Activated B cell treated with CpG ODN at 0.5 μM for 24 hours (primary cell): ENCODE measurements around the gene ASTN1. TPM values are rescaled to one million over a fixed set of nuclear protein-coding genes. Genes with fewer than 3 reads are reported as not detected.

Experiments
- ATAC-seq: fragments of 200-7000 bp; cut with Tn5 transposase; one replicate; pipeline ENCODE4 v1.10.0; 2021; ENCODE audit warnings: low read depth, mild to moderate bottlenecking, moderate library complexity
- CTCF ChIA-PET: fragments of 350-600 bp; sonication (Branson Sonifier 250); formaldehyde crosslinking; loops from one replicate; lab custom pipeline; 2021; ENCODE audit warnings: antibody characterized with exemption; lab: Charles Lee
- POLR2A ChIA-PET: fragments of 350-600 bp; sonication (Branson Sonifier 250); formaldehyde crosslinking; loops from one replicate; lab custom pipeline; 2021; ENCODE audit warnings: antibody characterized with exemption; lab: Charles Lee
- DNase-seq: peaks from one replicate; pipeline ENCODE4 v3.0.0; 2022
- H3K27ac Mint-ChIP-seq: one replicate; pipeline ENCODE4 v1.8.0; 2020; ENCODE audit warnings: mixed read lengths
- H3K27me3 Mint-ChIP-seq: one replicate; pipeline ENCODE4 v1.8.0; 2021; ENCODE audit warnings: mixed read lengths
- H3K36me3 Mint-ChIP-seq: one replicate; pipeline ENCODE4 v1.8.0; 2021; ENCODE audit warnings: low read depth, mixed read lengths
- H3K4me1 Mint-ChIP-seq: one replicate; pipeline ENCODE4 v1.8.0; 2021; ENCODE audit warnings: mixed read lengths
- H3K4me3 Mint-ChIP-seq: one replicate; pipeline ENCODE4 v1.8.0; 2020; ENCODE audit warnings: mild to moderate bottlenecking, mixed read lengths
- H3K9me3 Mint-ChIP-seq: one replicate; pipeline ENCODE4 v1.8.0; 2020; ENCODE audit warnings: mixed read lengths
- CTCF ChIP-seq: fragments of 200-600 bp; IDR thresholded peaks from one replicate; pipeline ENCODE4 v1.8.0; 2022; ENCODE audit warnings: antibody characterized with exemption, mild to moderate bottlenecking
- intact Hi-C: fragments of 100-400 bp; cut with micrococcal nuclease; formaldehyde crosslinking; loops from one replicate; pipeline ENCODE4 v1.15.1; 2024
- total RNA-seq: library from RNA; stranded (reverse); gene quantifications from 2 replicates; pipeline ENCODE4 v1.2.3, GENCODE V29; 2022

ASTN1 gene
- total RNA-seq, 1 donor from 2014 or later = not detected

- H3K27ac Mint-ChIP-seq = no peak overlapping the region
- no peak for TF ChIP-seq CTCF
- no peaks in the 10 kb centered on the region for H3K4me1 Mint-ChIP-seq
- no peak for ATAC-seq
- intact Hi-C loops = no loop called here
- H3K9me3 Mint-ChIP-seq = no peaks in the 10 kb centered on the region
- ChIA-PET CTCF (no interaction called here), POLR2A (no interaction called here)
- no peak for DNase-seq
- H3K4me3 Mint-ChIP-seq = no peak overlapping the region
- no peaks in the 10 kb centered on the region for H3K36me3 Mint-ChIP-seq
- peaks cover 26% of the 10 kb centered on the region for H3K27me3 Mint-ChIP-seq
Measured at GRCh38 chr1:177173976-177174375, 9.5 kb upstream of the ASTN1 start.

- Mint-ChIP-seq H3K27ac (no peak overlapping the region), H3K4me3 (no peak overlapping the region), H3K36me3 (no peaks in the 10 kb centered on the region), H3K4me1 (no peaks in the 10 kb centered on the region), H3K9me3 (no peaks in the 10 kb centered on the region), H3K27me3 (peaks cover 21% of the 10 kb centered on the region)
- ATAC-seq (no peak), DNase-seq (no peak)
- intact Hi-C loops = no loop called here
- CTCF ChIA-PET = interaction anchor here (1.3 kb wide), 1 partner anchor 9 kb away, joined by 4 read pairs; no protein-coding TSS in a partner anchor
- TF ChIP-seq CTCF = no peak
- POLR2A ChIA-PET = no interaction called here
Measured at GRCh38 chr1:177172866-177173265, 8.4 kb upstream of the ASTN1 start.

GRCh38 chr1:177172272-177172671 is 7.8 kb upstream of the ASTN1 start:
- peaks cover 20% of the 10 kb centered on the region for H3K27me3 Mint-ChIP-seq
- POLR2A ChIA-PET = no interaction called here
- H3K9me3 Mint-ChIP-seq = no peaks in the 10 kb centered on the region
- DNase-seq = no peak
- no peak for ATAC-seq
- no peak for TF ChIP-seq CTCF
- no peaks in the 10 kb centered on the region for H3K4me1 Mint-ChIP-seq
- intact Hi-C loops = no loop called here
- CTCF ChIA-PET = interaction anchor here (1.3 kb wide), 1 partner anchor 9 kb away, joined by 4 read pairs; no protein-coding TSS in a partner anchor
- H3K27ac Mint-ChIP-seq = no peak overlapping the region
- H3K4me3 Mint-ChIP-seq = no peak overlapping the region
- no peaks in the 10 kb centered on the region for H3K36me3 Mint-ChIP-seq

GRCh38 chr1:177171536-177172123 is 7.1 kb upstream of the ASTN1 start:
- Mint-ChIP-seq H3K36me3 (no peaks in the 10 kb centered on the region), H3K4me3 (no peak overlapping the region), H3K27ac (no peak overlapping the region), H3K9me3 (no peaks in the 10 kb centered on the region), H3K4me1 (no peaks in the 10 kb centered on the region), H3K27me3 (peaks cover 20% of the 10 kb centered on the region)
- ChIA-PET POLR2A (no interaction called here), CTCF (interaction anchor here (1.3 kb wide), 1 partner anchor 10 kb away, joined by 4 read pairs; no protein-coding TSS in a partner anchor)
- no peak for TF ChIP-seq CTCF
- ATAC-seq (no peak), DNase-seq (no peak)
- intact Hi-C loops = no loop called here

GRCh38 chr1:177170756-177171535 is 6.4 kb upstream of the ASTN1 start, which contains the start of gene BRINP2:
Gene BRINP2, plus strand, starts transcription at chr1:177170958. Its CDS starts 58,919 bp downstream, at chr1:177229877.
- Mint-ChIP-seq H3K9me3 (no peaks in the 10 kb centered on the region), H3K36me3 (no peaks in the 10 kb centered on the region), H3K27ac (no peak within 1 kb of the TSS), H3K4me1 (no peaks in the 10 kb centered on the region), H3K27me3 (peaks cover 20% of the 10 kb centered on the region), H3K4me3 (no peak within 1 kb of the TSS)
- TF ChIP-seq CTCF = no peak
- intact Hi-C loops = no loop called here
- CTCF ChIA-PET = no interaction called here
- peak; percentile 68 for ATAC-seq
- POLR2A ChIA-PET = no interaction called here
- DNase-seq = no peak
